ENCODE data around the gene ABHD17A. TPM values are rescaled to one million over a fixed set of nuclear protein-coding genes. Genes with fewer than 3 reads are reported as not detected.

Gene ABHD17A
- total RNA-seq, 1 donor from 2014 or later = 83.0 TPM

GRCh38 chr19:1911995-1912394, 26.7 kb upstream of the ABHD17A start:
- H3K4me1 ChIP-seq = peaks cover 32% of the 10 kb centered on the region

GRCh38 chr19:1911098-1911497, 25.8 kb upstream of the ABHD17A start:
- no peak for DNase-seq (ENCODE audit: extremely low spot score in 2 of 2)
- H3K4me1 ChIP-seq = peaks cover 39% of the 10 kb centered on the region
- no peaks in the 10 kb centered on the region for H3K9me3 ChIP-seq
- H3K4me3 ChIP-seq = no peak overlapping the region
- TF ChIP-seq CTCF (IDR thresholded peaks at IDR 0.05) (no peak), POLR2AphosphoS5 (IDR thresholded peaks at IDR 0.05; ENCODE audit: insufficient read depth in 1 of 2, low read depth in 1 of 2) (no peak), POLR2A (IDR thresholded peaks at IDR 0.05) (no peak)
- no peak overlapping the region for H3K27ac ChIP-seq
- H3K27me3 ChIP-seq = no peaks in the 10 kb centered on the region
- intact Hi-C loops (cut with DNase I) = no loop called here
- no peaks in the 10 kb centered on the region for H3K36me3 ChIP-seq

More at GRCh38 chr19:1911995-1912394, 26.7 kb upstream of the ABHD17A start:
- intact Hi-C loops (cut with DNase I) = no loop called here
- no peak for TF ChIP-seq POLR2A (IDR thresholded peaks at IDR 0.05)
- no peak for TF ChIP-seq POLR2AphosphoS5 (IDR thresholded peaks at IDR 0.05; ENCODE audit: insufficient read depth in 1 of 2, low read depth in 1 of 2)
- no peak for TF ChIP-seq CTCF (IDR thresholded peaks at IDR 0.05)
- no peak for DNase-seq (ENCODE audit: extremely low spot score in 2 of 2)
- no peaks in the 10 kb centered on the region for H3K27me3 ChIP-seq
- H3K4me3 ChIP-seq = no peak overlapping the region
- no peak overlapping the region for H3K27ac ChIP-seq
- no peaks in the 10 kb centered on the region for H3K36me3 ChIP-seq
- H3K9me3 ChIP-seq = no peaks in the 10 kb centered on the region

- H3K36me3 ChIP-seq = no peaks in the 10 kb centered on the region
- H3K27me3 ChIP-seq = no peaks in the 10 kb centered on the region
- no peak for TF ChIP-seq POLR2A (IDR thresholded peaks at IDR 0.05)
- no peak for TF ChIP-seq POLR2AphosphoS5 (IDR thresholded peaks at IDR 0.05; ENCODE audit: insufficient read depth in 1 of 2, low read depth in 1 of 2)
- no peak for TF ChIP-seq CTCF (IDR thresholded peaks at IDR 0.05)
- no peak overlapping the region for H3K4me3 ChIP-seq
- no peaks in the 10 kb centered on the region for H3K9me3 ChIP-seq
- DNase-seq (ENCODE audit: extremely low spot score in 2 of 2) = peak in 1 of 2 donors; percentile 85
- H3K4me1 ChIP-seq = peaks cover 45% of the 10 kb centered on the region
- no peak overlapping the region for H3K27ac ChIP-seq
- intact Hi-C loops (cut with DNase I) = no loop called here
These were observed 24.9 kb upstream of the ABHD17A start for GRCh38 chr19:1910177-1910576.

GRCh38 chr19:1909761-1910080, 24.4 kb upstream of the ABHD17A start:
- H3K4me3 ChIP-seq = no peak overlapping the region
- TF ChIP-seq POLR2A (IDR thresholded peaks at IDR 0.05) (no peak), CTCF (IDR thresholded peaks at IDR 0.05) (no peak), POLR2AphosphoS5 (IDR thresholded peaks at IDR 0.05; ENCODE audit: insufficient read depth in 1 of 2, low read depth in 1 of 2) (no peak)
- H3K36me3 ChIP-seq = no peaks in the 10 kb centered on the region
- H3K9me3 ChIP-seq = no peaks in the 10 kb centered on the region
- peaks cover 46% of the 10 kb centered on the region for H3K4me1 ChIP-seq
- DNase-seq (ENCODE audit: extremely low spot score in 2 of 2) = no peak
- intact Hi-C loops (cut with DNase I) = no loop called here
- no peaks in the 10 kb centered on the region for H3K27me3 ChIP-seq
- H3K27ac ChIP-seq = no peak overlapping the region

DNA sequence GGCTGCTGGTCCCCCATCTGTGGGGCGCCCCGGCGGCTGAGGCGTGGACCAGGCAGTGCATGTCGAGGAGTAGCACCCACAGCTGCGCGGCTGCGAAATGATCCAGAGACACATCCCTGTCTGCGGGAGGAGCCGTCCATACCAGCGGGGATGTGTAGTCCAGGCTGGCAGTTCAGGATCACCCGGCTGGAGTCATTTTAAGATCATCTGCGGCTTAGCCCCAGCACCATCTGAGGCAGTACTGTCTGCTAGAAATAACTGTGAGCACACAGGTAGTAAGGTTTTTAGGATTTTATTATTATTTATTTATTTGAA, 23.0 kb upstream of the ABHD17A start:
- no peak for DNase-seq (ENCODE audit: extremely low spot score in 2 of 2)
- H3K4me1 ChIP-seq = peaks cover 59% of the 10 kb centered on the region

More for the DNA sequence above, 23.0 kb upstream of the ABHD17A start:
- no peak for TF ChIP-seq CTCF (IDR thresholded peaks at IDR 0.05)
- no peak for TF ChIP-seq POLR2A (IDR thresholded peaks at IDR 0.05)
- no peak for TF ChIP-seq POLR2AphosphoS5 (IDR thresholded peaks at IDR 0.05; ENCODE audit: insufficient read depth in 1 of 2, low read depth in 1 of 2)
- no peaks in the 10 kb centered on the region for H3K27me3 ChIP-seq
- no peaks in the 10 kb centered on the region for H3K36me3 ChIP-seq
- peak overlapping the region in 1 of 2 donors; percentile 21 for H3K4me3 ChIP-seq
- intact Hi-C loops (cut with DNase I) = no loop called here
- no peaks in the 10 kb centered on the region for H3K9me3 ChIP-seq
- peak overlapping the region; percentile 60 for H3K27ac ChIP-seq
